Spinal cord (tissue), 10 donors: ENCODE data around the gene BBS5. TPM values are rescaled to one million over a fixed set of nuclear protein-coding genes. Genes with fewer than 3 reads are reported as not detected.

ENCODE experiments used
- DNase-seq, 6 donors: peaks; one replicate each; pipeline versions ENCODE4 v3.0.0 to v3.0.0-alpha.2; 2013 to 2015; ENCODE audit warnings: low spot score in 6 of 6, low read depth in 4 of 6
- H3K27ac ChIP-seq: one replicate; pipeline ENCODE4 v1.5.1; 2013; ENCODE audit warnings: low read depth, low read length, control low read depth
- H3K27me3 ChIP-seq: one replicate; pipeline ENCODE4 v1.6.1; 2013; ENCODE audit warnings: low read length; ENCODE audit not compliant: control insufficient read depth, insufficient read depth
- H3K36me3 ChIP-seq: one replicate; pipeline ENCODE4 v1.6.1; 2013; ENCODE audit warnings: low read length; ENCODE audit not compliant: control insufficient read depth, insufficient read depth
- H3K4me1 ChIP-seq: one replicate; pipeline ENCODE4 v1.6.1; 2013; ENCODE audit warnings: low read length; ENCODE audit not compliant: control insufficient read depth, insufficient read depth
- H3K4me3 ChIP-seq: one replicate; pipeline ENCODE4 v1.5.1; 2013; ENCODE audit warnings: low read depth, low read length, control low read depth
- H3K9me3 ChIP-seq: one replicate; pipeline ENCODE4 v1.6.1; 2013; ENCODE audit warnings: low read length; ENCODE audit not compliant: control insufficient read depth, insufficient read depth
- WGBS: methylation state at CpG from one replicate; pipeline ENCODE4 v1.1.5; 2013; ENCODE audit warnings: missing lambda C conversion rate; ENCODE audit not compliant: insufficient coverage; 5-methylcytosine and 5-hydroxymethylcytosine counted together
- polyA plus RNA-seq, 2 donors: library from polyadenylated mRNA; unstranded; fragments of 120-200 nt; gene quantifications; one replicate each; pipeline ENCODE4 v1.2.1, GENCODE V29; 2013; ENCODE audit not compliant: insufficient read length in 2 of 2
- total RNA-seq, 2 donors: library from RNA; depleted of rRNA in 1 of 2; stranded (reverse); fragments of 120-200 nt in 1 of 2; fragments of >200 nt in 1 of 2; gene quantifications; one replicate each; pipeline versions ENCODE4 v1.2.3 to v1.2.4, GENCODE V29; 2013 to 2014
- donor health status: healthy.

BBS5 gene
- total and polyA plus RNA-seq, 4 donors, result 15.2 to 18.8 (median 17.5) TPM

DNA sequence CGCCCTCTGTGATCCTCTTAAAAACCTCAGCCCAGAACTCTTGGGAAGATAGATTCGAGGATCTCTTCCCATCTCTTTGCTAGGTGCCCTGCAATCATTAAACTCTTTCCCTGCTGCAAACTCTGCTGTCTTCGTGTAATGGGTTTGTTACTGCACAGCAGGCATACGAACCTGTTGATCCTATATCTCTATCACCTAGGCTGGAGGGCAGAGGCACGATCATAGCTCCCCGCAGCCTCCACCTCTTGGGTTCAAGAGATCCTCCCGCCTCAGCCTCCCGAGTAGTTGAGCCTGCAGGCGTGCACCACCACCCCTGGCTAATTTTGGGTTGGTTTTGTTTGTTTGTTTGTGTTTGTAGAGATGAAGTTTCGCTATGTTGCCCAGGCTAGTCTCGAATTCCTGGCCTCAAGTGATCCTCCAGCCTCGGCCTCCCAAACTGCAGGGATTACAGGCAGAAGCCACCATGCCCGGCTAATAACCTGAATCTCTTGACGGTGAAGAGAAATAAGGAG lies 493 bp upstream of the BBS5 start:
- Histone ChIP-seq H3K4me3 (peak overlapping the region; percentile 83), H3K27ac (peak overlapping the region; percentile 87), H3K36me3 (peaks cover 6% of the 10 kb centered on the region), H3K27me3 (no peaks in the 10 kb centered on the region), H3K9me3 (no peaks in the 10 kb centered on the region), H3K4me1 (peaks cover 9% of the 10 kb centered on the region)
- WGBS, result 84% methylated on average over 10 of the region's 14 CpGs
- no peak for DNase-seq

DNA sequence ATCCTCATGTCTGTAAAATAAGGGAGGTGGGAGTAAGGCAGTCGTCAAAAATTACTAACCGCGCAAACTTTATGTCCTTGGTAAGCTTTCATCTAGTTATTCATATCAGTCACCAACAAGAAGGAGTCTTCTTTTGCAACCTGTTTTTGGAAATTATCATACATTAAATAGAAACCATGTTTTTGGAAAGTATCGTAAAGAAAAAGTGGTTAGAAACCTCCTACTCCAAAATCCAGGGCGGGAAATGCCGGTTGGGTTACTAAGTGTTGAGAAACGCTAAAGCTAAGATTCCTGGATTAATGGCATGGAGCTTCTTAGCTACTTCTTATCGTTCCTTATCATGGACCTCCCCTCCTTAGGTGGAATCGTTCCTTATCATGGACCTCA lies 778 bp downstream of the BBS5 start:
- no CpG with 5 or more reads among the region's 9 CpGs for WGBS
- peak in 1 of 6 donors; percentile 16 for DNase-seq
- peaks cover 9% of the 10 kb centered on the region for H3K36me3 ChIP-seq
- H3K27me3 ChIP-seq, result no peaks in the 10 kb centered on the region
- no peaks in the 10 kb centered on the region for H3K9me3 ChIP-seq
- peaks cover 9% of the 10 kb centered on the region for H3K4me1 ChIP-seq
- H3K27ac ChIP-seq, result no peak overlapping the region
- H3K4me3 ChIP-seq, result peak overlapping the region; percentile 83

DNA sequence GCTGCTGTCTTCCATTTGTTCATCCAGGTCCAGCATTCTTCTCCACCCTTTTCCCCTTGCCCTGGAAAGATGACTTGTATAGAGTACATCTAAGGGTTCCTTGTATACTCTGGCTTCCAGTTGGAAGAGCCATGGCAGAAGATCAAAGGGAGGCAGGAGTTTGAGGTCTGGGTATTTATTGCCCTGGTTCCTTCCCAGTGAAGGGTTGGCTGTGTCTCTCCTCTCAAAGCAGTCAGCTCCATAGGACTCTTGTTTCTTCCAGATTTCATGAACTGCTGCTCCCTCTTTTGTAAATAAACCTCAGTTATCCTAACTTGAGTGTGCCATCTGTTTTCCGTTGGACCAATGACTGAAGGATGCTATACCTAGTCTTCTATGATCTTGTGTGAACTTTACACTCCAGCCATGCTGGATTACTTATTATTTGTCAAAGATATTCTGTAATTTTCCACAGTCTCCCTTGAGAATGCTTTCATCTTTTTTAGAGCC lies 6.4 kb downstream of the BBS5 start:
- WGBS, result no CpG with 5 or more reads among the region's 1 CpG
- H3K27me3 ChIP-seq, result no peaks in the 10 kb centered on the region
- no peaks in the 10 kb centered on the region for H3K9me3 ChIP-seq
- H3K27ac ChIP-seq, result no peak overlapping the region
- DNase-seq, result peak in 1 of 6 donors; percentile 53
- no peak overlapping the region for H3K4me3 ChIP-seq
- no peaks in the 10 kb centered on the region for H3K4me1 ChIP-seq
- peaks cover 20% of the 10 kb centered on the region for H3K36me3 ChIP-seq

DNA sequence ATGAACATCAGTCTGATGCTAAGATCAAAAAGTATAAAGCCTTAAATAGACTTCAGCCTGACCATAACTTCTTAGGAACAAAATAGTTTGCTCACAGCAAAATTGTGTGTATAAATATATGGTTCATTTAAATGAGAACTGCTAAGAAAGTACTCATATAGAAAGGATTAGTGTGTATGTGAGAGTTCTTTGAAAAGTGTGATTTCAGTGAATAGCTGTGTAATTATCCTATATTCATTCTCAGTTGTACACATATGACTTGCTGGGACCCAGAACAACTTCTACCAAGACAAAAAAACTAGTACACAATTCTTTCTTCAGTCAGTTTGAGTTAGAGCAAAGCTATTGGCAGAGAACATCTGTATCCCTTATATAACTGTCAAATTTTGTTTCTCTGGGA lies 7.2 kb downstream of the BBS5 start:
- no peak overlapping the region for H3K27ac ChIP-seq
- no peak for DNase-seq
- no peaks in the 10 kb centered on the region for H3K9me3 ChIP-seq
- no peaks in the 10 kb centered on the region for H3K27me3 ChIP-seq
- no peak overlapping the region for H3K4me3 ChIP-seq
- peaks cover 23% of the 10 kb centered on the region for H3K36me3 ChIP-seq
- no peaks in the 10 kb centered on the region for H3K4me1 ChIP-seq

DNA sequence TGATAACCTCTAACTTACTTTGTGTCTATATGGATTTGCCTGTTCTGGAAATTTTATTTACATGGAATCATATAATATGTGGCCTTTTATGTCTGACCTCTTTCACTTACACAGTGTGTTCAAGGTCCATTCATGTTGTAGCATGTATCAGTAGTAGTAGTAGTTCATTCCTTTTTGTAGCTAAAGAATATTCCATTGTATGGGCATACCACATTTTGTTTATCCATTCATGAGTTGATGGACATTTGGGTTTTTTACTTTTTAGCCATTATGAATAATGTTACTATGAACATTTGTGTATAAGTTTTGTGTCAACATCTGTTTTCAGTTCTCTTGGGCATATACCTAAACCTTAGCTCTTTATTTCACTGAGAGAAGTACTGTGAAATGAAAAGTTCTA lies 11.5 kb downstream of the BBS5 start:
- Histone ChIP-seq H3K27ac (no peak overlapping the region), H3K27me3 (no peaks in the 10 kb centered on the region), H3K4me3 (no peak overlapping the region), H3K36me3 (peaks cover 26% of the 10 kb centered on the region), H3K9me3 (no peaks in the 10 kb centered on the region), H3K4me1 (no peaks in the 10 kb centered on the region)
- no peak for DNase-seq

DNA sequence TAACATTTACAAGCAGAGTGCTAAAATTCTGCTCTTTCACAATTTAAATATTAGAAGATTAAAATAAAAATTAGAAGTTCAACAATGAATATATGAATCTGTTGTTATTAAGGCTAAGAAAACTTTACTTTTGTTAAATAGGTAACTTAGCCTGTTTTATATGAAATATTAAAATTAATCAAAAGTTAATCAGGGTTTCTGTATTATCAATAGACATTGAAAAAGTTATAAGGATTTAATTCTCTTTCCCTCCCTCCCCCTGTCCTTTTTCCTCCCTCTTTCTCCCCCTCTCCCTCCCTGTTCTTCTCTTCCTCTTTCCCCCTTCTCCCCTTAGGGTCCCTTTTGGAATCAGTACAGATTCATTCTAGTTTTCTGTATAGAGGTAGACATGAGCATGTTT lies 12.1 kb downstream of the BBS5 start:
- no peaks in the 10 kb centered on the region for H3K27me3 ChIP-seq
- H3K36me3 ChIP-seq, result peaks cover 26% of the 10 kb centered on the region
- no peak for DNase-seq

DNA sequence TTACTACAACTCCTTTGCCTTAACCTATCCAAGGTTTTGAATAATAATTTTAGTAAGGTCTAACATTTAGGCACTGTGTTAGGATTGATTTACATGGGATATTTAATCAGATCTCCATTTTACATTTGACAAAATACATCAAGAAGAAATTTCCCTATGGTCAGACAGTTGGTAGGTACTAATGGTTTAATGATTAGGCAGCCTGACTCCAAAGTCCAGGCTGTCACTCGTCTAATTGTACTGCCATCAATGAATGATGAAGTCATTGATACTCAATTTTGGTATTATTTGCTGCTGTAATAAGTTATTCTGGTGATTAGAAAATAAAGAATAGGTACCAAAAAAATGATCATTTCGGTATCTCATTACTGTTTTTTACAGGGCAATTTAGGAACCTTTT lies 14.1 kb downstream of the BBS5 start:
- no CpG with 5 or more reads among the region's 2 CpGs for WGBS
- DNase-seq, result no peak
- Histone ChIP-seq H3K27me3 (no peaks in the 10 kb centered on the region), H3K27ac (no peak overlapping the region), H3K4me1 (no peaks in the 10 kb centered on the region), H3K9me3 (no peaks in the 10 kb centered on the region), H3K4me3 (no peak overlapping the region), H3K36me3 (peaks cover 26% of the 10 kb centered on the region)

More for the DNA sequence above, 12.1 kb downstream of the BBS5 start:
- no peaks in the 10 kb centered on the region for H3K4me1 ChIP-seq
- H3K27ac ChIP-seq, result no peak overlapping the region
- H3K4me3 ChIP-seq, result no peak overlapping the region
- no peaks in the 10 kb centered on the region for H3K9me3 ChIP-seq

DNA sequence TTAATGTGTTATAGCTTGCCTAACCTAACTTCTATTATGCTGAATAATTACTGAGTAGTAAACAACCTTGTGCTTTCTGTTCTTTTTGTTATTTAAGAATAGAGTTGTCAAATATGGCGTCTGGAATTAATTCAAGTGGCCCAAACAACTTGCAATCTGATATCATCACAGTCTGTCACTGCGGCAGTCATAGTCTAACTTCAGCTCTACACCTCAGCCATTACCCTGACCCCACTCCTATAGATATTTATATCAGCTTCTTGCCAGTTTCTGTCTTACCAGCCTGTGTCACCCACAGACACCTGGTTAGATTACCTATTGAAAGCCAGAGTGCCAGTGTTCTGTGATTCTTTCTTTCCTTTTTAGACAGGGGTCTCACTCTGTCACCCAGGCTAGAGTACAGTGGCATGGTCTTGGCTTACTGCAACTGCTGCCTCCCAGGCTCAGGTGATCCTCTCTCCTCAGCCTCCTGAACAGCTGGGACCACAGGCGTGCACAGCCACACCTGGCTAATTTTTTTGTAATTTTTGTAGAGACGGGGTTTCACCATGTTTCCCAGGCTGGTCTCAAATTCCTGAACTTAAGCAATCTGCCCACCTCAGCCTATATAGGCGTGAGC lies 16.1 kb downstream of the BBS5 start:
- peaks cover 19% of the 10 kb centered on the region for H3K36me3 ChIP-seq

DNA sequence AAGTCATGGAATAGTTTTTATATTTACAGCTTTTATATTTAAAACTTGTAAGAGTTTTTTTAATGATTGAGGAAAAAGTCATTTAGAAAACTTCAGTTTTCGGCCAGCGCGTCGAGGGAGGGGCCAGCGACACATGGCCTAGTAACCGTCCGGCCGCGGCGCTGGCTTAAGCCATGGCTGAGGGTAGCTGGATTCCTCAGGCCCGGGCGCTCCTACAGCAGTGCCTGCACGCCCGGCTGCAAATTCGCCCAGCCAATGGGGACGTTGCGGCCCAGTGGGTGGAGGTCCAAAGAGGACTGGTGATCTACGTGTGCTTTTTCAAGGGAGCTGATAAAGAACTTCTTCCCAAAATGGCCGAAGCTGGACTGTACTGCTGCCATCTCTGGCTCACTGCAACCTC lies 25.4 kb downstream of the BBS5 start:
- Histone ChIP-seq H3K9me3 (no peaks in the 10 kb centered on the region), H3K27ac (no peak overlapping the region), H3K4me1 (no peaks in the 10 kb centered on the region), H3K36me3 (peaks cover 13% of the 10 kb centered on the region), H3K27me3 (no peaks in the 10 kb centered on the region), H3K4me3 (no peak overlapping the region)
- WGBS, result 97% methylated on average over 15 of the region's 19 CpGs
- no peak for DNase-seq

More for the DNA sequence above, 16.1 kb downstream of the BBS5 start:
- no peak for DNase-seq
- Histone ChIP-seq H3K27me3 (no peaks in the 10 kb centered on the region), H3K4me1 (no peaks in the 10 kb centered on the region), H3K9me3 (no peaks in the 10 kb centered on the region), H3K27ac (no peak overlapping the region), H3K4me3 (no peak overlapping the region)
- WGBS, result 88% methylated on average over 1 of the region's 5 CpGs

DNA sequence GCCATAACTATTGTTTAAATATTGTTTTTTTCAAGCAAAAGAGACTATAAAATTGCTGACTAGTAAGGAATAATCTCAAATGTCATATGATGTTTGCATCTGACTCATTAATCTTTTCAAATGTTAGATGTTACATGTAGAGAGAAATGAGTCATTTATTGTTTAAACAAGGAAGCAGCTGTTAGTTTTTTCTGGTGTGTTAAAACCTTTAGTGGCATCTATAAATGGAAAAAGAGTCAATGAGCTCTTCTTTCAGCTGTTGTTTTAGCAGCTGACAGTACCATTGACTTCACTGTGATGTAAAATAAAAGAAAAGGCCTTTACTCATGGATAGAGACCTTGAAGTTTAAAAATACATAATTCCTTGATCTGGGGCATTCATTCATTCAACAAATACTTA lies 28.4 kb downstream of the BBS5 start:
- Histone ChIP-seq H3K4me1 (no peaks in the 10 kb centered on the region), H3K36me3 (peaks cover 13% of the 10 kb centered on the region), H3K27me3 (no peaks in the 10 kb centered on the region), H3K4me3 (no peak overlapping the region), H3K27ac (no peak overlapping the region), H3K9me3 (no peaks in the 10 kb centered on the region)
- no peak for DNase-seq
